ENCODE results near the gene BMERB1. TPM values are rescaled to one million over a fixed set of nuclear protein-coding genes. Genes with fewer than 3 reads are reported as not detected.

BMERB1 gene
- polyA plus RNA-seq, 1 donor, result 11.1 TPM

DNA sequence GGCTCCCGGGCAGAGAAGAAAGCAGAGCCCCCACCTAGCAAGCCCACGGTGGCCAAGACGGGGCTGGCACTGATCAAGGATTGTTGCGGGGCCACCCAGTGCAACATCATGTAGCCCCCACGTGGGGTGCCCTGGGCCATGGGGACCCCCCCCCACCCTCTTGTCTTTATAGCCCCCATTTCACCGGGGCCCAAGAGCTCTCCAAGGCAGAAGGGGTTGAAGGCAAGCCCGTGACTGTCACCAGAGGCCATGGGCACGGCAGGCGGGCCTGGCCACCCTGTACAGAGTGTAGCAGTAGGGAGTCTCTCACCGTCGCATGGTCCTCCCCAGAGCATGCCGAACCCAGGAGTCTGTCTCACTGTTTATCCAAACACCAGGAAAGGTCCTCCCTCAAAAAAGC lies 152.3 kb downstream of the BMERB1 start:
- Histone ChIP-seq H3K27ac (ENCODE audit: low read length) (no peak overlapping the region), H3K4me1 (ENCODE audit: control insufficient read depth, insufficient read depth, low read length) (peaks cover 4% of the 10 kb centered on the region), H3K9me3 (ENCODE audit: control insufficient read depth, low read depth, low read length) (peaks cover 6% of the 10 kb centered on the region), H3K4me3 (ENCODE audit: low read length) (no peak overlapping the region), H3K36me3 (ENCODE audit: control insufficient read depth, insufficient read depth, low read length) (peaks cover 7% of the 10 kb centered on the region), H3K27me3 (ENCODE audit: control insufficient read depth, insufficient read depth, low read length) (no peaks in the 10 kb centered on the region)
- DNase-seq, result no peak
- WGBS (ENCODE audit: insufficient coverage, low lambda C conversion rate), result no CpG with 5 or more reads among the region's 12 CpGs

GRCh38 chr16:15587152-15587825 lies 152.9 kb downstream of the BMERB1 start:
- Histone ChIP-seq H3K36me3 (ENCODE audit: control insufficient read depth, insufficient read depth, low read length) (peaks cover 8% of the 10 kb centered on the region), H3K4me3 (ENCODE audit: low read length) (no peak overlapping the region), H3K9me3 (ENCODE audit: control insufficient read depth, low read depth, low read length) (peaks cover 6% of the 10 kb centered on the region), H3K27ac (ENCODE audit: low read length) (no peak overlapping the region), H3K27me3 (ENCODE audit: control insufficient read depth, insufficient read depth, low read length) (no peaks in the 10 kb centered on the region), H3K4me1 (ENCODE audit: control insufficient read depth, insufficient read depth, low read length) (peaks cover 4% of the 10 kb centered on the region)
- WGBS (ENCODE audit: insufficient coverage, low lambda C conversion rate), result no CpG with 5 or more reads among the region's 17 CpGs
- no peak for DNase-seq

GRCh38 chr16:15592324-15592723 lies 157.9 kb downstream of the BMERB1 start:
- Histone ChIP-seq H3K4me1 (ENCODE audit: control insufficient read depth, insufficient read depth, low read length) (peaks cover 7% of the 10 kb centered on the region), H3K36me3 (ENCODE audit: control insufficient read depth, insufficient read depth, low read length) (peaks cover 39% of the 10 kb centered on the region), H3K27ac (ENCODE audit: low read length) (no peak overlapping the region), H3K9me3 (ENCODE audit: control insufficient read depth, low read depth, low read length) (no peaks in the 10 kb centered on the region), H3K4me3 (ENCODE audit: low read length) (no peak overlapping the region), H3K27me3 (ENCODE audit: control insufficient read depth, insufficient read depth, low read length) (no peaks in the 10 kb centered on the region)
- no CpG with 5 or more reads among the region's 9 CpGs for WGBS (ENCODE audit: insufficient coverage, low lambda C conversion rate)
- DNase-seq, result no peak

- no CpG with 5 or more reads among the region's 9 CpGs for WGBS (ENCODE audit: insufficient coverage, low lambda C conversion rate)
- Histone ChIP-seq H3K36me3 (ENCODE audit: control insufficient read depth, insufficient read depth, low read length) (peaks cover 45% of the 10 kb centered on the region), H3K27me3 (ENCODE audit: control insufficient read depth, insufficient read depth, low read length) (no peaks in the 10 kb centered on the region), H3K9me3 (ENCODE audit: control insufficient read depth, low read depth, low read length) (no peaks in the 10 kb centered on the region), H3K4me1 (ENCODE audit: control insufficient read depth, insufficient read depth, low read length) (peaks cover 7% of the 10 kb centered on the region), H3K4me3 (ENCODE audit: low read length) (no peak overlapping the region), H3K27ac (ENCODE audit: low read length) (no peak overlapping the region)
- no peak for DNase-seq
Observed at GRCh38 chr16:15593235-15593634, 158.8 kb downstream of the BMERB1 start.

DNA sequence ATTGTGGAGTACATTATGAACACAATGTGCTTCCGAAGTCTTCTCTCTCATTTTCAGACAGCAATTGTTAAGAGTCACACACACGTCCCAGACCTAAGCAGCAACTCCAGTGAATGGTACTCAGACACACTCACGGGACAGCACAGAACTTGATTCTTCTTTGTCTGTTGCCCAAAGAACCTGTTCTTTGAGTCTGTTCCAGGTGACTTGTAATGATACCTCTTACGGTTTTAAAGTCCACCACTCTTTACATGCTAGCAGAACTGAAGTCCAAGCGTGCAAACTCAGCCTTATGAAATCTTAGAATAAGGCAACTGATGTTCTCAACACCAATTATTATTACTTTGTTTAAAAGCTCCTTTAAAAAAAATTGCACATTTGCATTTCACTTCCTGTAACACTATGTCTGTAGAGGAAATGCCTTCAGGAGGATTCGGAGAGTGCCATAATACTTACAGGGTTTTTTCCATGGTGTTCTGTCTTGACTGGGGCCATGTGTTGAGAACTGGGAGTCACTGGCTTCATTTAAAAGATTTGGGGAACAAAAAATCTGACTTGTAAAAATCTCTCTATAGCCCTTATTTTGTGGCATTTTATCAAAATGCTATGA lies 160.4 kb downstream of the BMERB1 start:
- H3K4me3 ChIP-seq (ENCODE audit: low read length), result no peak overlapping the region
- no CpG with 5 or more reads among the region's 6 CpGs for WGBS (ENCODE audit: insufficient coverage, low lambda C conversion rate)
- H3K4me1 ChIP-seq (ENCODE audit: control insufficient read depth, insufficient read depth, low read length), result peaks cover 7% of the 10 kb centered on the region
- peak; percentile 20 to 63 for DNase-seq
- H3K36me3 ChIP-seq (ENCODE audit: control insufficient read depth, insufficient read depth, low read length), result peaks cover 56% of the 10 kb centered on the region
- no peaks in the 10 kb centered on the region for H3K9me3 ChIP-seq (ENCODE audit: control insufficient read depth, low read depth, low read length)
- no peak overlapping the region for H3K27ac ChIP-seq (ENCODE audit: low read length)
- H3K27me3 ChIP-seq (ENCODE audit: control insufficient read depth, insufficient read depth, low read length), result no peaks in the 10 kb centered on the region

- no CpG with 5 or more reads among the region's 6 CpGs for WGBS (ENCODE audit: insufficient coverage, low lambda C conversion rate)
- peaks cover 79% of the 10 kb centered on the region for H3K36me3 ChIP-seq (ENCODE audit: control insufficient read depth, insufficient read depth, low read length)
- H3K9me3 ChIP-seq (ENCODE audit: control insufficient read depth, low read depth, low read length), result no peaks in the 10 kb centered on the region
- no peaks in the 10 kb centered on the region for H3K27me3 ChIP-seq (ENCODE audit: control insufficient read depth, insufficient read depth, low read length)
- DNase-seq, result no peak
- no peak overlapping the region for H3K27ac ChIP-seq (ENCODE audit: low read length)
- H3K4me3 ChIP-seq (ENCODE audit: low read length), result no peak overlapping the region
- H3K4me1 ChIP-seq (ENCODE audit: control insufficient read depth, insufficient read depth, low read length), result peaks cover 3% of the 10 kb centered on the region
Observed at GRCh38 chr16:15597135-15597534, 162.7 kb downstream of the BMERB1 start.

GRCh38 chr16:15597822-15598647 lies 163.6 kb downstream of the BMERB1 start:
- Histone ChIP-seq H3K36me3 (ENCODE audit: control insufficient read depth, insufficient read depth, low read length) (peaks cover 85% of the 10 kb centered on the region), H3K27me3 (ENCODE audit: control insufficient read depth, insufficient read depth, low read length) (no peaks in the 10 kb centered on the region), H3K4me3 (ENCODE audit: low read length) (no peak overlapping the region), H3K9me3 (ENCODE audit: control insufficient read depth, low read depth, low read length) (no peaks in the 10 kb centered on the region), H3K4me1 (ENCODE audit: control insufficient read depth, insufficient read depth, low read length) (peaks cover 3% of the 10 kb centered on the region), H3K27ac (ENCODE audit: low read length) (no peak overlapping the region)
- no CpG with 5 or more reads among the region's 15 CpGs for WGBS (ENCODE audit: insufficient coverage, low lambda C conversion rate)
- DNase-seq, result no peak

- H3K36me3 ChIP-seq (ENCODE audit: control insufficient read depth, insufficient read depth, low read length), result peaks cover 89% of the 10 kb centered on the region
- H3K9me3 ChIP-seq (ENCODE audit: control insufficient read depth, low read depth, low read length), result no peaks in the 10 kb centered on the region
- DNase-seq, result no peak
- peaks cover 3% of the 10 kb centered on the region for H3K4me1 ChIP-seq (ENCODE audit: control insufficient read depth, insufficient read depth, low read length)
- WGBS (ENCODE audit: insufficient coverage, low lambda C conversion rate), result no CpG with 5 or more reads among the region's 17 CpGs
- H3K27me3 ChIP-seq (ENCODE audit: control insufficient read depth, insufficient read depth, low read length), result no peaks in the 10 kb centered on the region
- no peak overlapping the region for H3K27ac ChIP-seq (ENCODE audit: low read length)
- no peak overlapping the region for H3K4me3 ChIP-seq (ENCODE audit: low read length)
Observed at GRCh38 chr16:15598648-15599190, 164.3 kb downstream of the BMERB1 start.

DNA sequence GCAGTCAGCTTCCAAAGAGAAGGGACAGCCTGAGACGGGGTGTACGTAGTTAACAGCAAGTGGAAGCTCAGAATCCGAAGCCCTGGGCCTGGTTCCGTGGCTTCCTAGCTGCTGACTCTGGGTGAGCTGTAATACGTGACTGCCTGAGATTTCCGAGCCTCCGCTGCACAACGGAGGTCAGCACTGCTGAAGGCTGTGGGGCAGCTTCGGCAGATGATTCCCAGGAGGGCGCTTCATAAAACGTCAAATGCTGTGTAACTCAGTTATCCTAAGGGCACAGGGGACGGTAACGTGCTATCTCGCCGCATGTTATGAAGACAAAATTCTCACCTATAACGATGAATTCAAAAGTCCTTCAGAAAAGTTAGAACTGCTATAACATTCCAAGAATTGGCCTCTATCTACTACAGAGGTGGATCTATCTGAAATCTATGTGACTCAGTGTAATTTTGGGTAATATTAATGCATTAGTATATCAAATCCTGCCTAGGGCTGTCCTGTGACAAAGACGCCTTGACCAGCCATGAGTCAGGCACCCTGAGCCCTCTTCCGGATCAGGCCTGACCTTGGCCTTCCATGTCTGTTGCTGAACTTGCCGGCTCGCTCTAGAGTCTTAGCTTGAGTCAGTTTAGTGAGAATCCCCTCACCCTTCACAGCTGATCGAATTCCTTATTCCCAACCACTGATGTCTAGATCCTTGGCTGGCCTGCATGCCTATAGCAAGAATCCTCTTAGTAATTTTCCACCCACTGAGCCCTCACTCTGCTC lies 165.1 kb downstream of the BMERB1 start:
- H3K36me3 ChIP-seq (ENCODE audit: control insufficient read depth, insufficient read depth, low read length), result peaks cover 91% of the 10 kb centered on the region
- H3K9me3 ChIP-seq (ENCODE audit: control insufficient read depth, low read depth, low read length), result no peaks in the 10 kb centered on the region
- H3K27me3 ChIP-seq (ENCODE audit: control insufficient read depth, insufficient read depth, low read length), result no peaks in the 10 kb centered on the region
- no peak overlapping the region for H3K27ac ChIP-seq (ENCODE audit: low read length)
- peaks cover 2% of the 10 kb centered on the region for H3K4me1 ChIP-seq (ENCODE audit: control insufficient read depth, insufficient read depth, low read length)
- DNase-seq, result no peak
- WGBS (ENCODE audit: insufficient coverage, low lambda C conversion rate), result no CpG with 5 or more reads among the region's 21 CpGs
- no peak overlapping the region for H3K4me3 ChIP-seq (ENCODE audit: low read length)
